Activated B cell treated with CpG ODN at 0.5 μM for 24 hours (primary cell): Measurements from ENCODE around the gene IL36RN. TPM values are rescaled to one million over a fixed set of nuclear protein-coding genes. Genes with fewer than 3 reads are reported as not detected.

Experiments
- ATAC-seq: fragments of 200-7000 bp; cut with Tn5 transposase; one replicate; pipeline ENCODE4 v1.10.0; 2021; ENCODE audit warnings: low read depth, mild to moderate bottlenecking, moderate library complexity
- CTCF ChIA-PET: fragments of 350-600 bp; sonication (Branson Sonifier 250); formaldehyde crosslinking; loops from one replicate; lab custom pipeline; 2021; ENCODE audit warnings: antibody characterized with exemption; lab: Charles Lee
- POLR2A ChIA-PET: fragments of 350-600 bp; sonication (Branson Sonifier 250); formaldehyde crosslinking; loops from one replicate; lab custom pipeline; 2021; ENCODE audit warnings: antibody characterized with exemption; lab: Charles Lee
- DNase-seq: peaks from one replicate; pipeline ENCODE4 v3.0.0; 2022
- H3K27ac Mint-ChIP-seq: one replicate; pipeline ENCODE4 v1.8.0; 2020; ENCODE audit warnings: mixed read lengths
- H3K27me3 Mint-ChIP-seq: one replicate; pipeline ENCODE4 v1.8.0; 2021; ENCODE audit warnings: mixed read lengths
- H3K36me3 Mint-ChIP-seq: one replicate; pipeline ENCODE4 v1.8.0; 2021; ENCODE audit warnings: low read depth, mixed read lengths
- H3K4me1 Mint-ChIP-seq: one replicate; pipeline ENCODE4 v1.8.0; 2021; ENCODE audit warnings: mixed read lengths
- H3K4me3 Mint-ChIP-seq: one replicate; pipeline ENCODE4 v1.8.0; 2020; ENCODE audit warnings: mild to moderate bottlenecking, mixed read lengths
- H3K9me3 Mint-ChIP-seq: one replicate; pipeline ENCODE4 v1.8.0; 2020; ENCODE audit warnings: mixed read lengths
- CTCF ChIP-seq: fragments of 200-600 bp; IDR thresholded peaks from one replicate; pipeline ENCODE4 v1.8.0; 2022; ENCODE audit warnings: antibody characterized with exemption, mild to moderate bottlenecking
- intact Hi-C: fragments of 100-400 bp; cut with micrococcal nuclease; formaldehyde crosslinking; loops from one replicate; pipeline ENCODE4 v1.15.1; 2024
- total RNA-seq: library from RNA; stranded (reverse); gene quantifications from 2 replicates; pipeline ENCODE4 v1.2.3, GENCODE V29; 2022

IL36RN gene
- total RNA-seq, 1 donor from 2014 or later, result not detected

DNA sequence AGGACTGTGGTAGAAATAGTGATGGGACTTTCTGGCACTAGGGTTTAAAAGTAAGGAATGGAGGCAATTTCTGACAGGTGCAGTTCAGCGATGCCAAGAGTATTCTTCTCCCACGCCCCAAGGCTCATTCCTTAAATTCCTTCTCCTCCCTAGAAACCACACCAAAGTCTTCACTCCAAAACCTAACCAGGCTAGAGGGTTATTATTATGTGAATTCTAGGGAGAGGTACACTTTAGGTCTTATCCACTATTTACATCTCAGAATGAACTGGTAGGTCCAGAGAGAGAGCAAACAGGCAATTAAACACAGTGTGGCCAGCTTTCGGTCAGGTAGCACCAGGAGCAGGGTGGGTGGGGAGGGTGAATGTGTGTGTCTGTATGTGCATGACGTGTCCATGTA, 20.1 kb downstream of the IL36RN start:
- TF ChIP-seq CTCF, result no peak
- ATAC-seq, result no peak
- Mint-ChIP-seq H3K36me3 (no peaks in the 10 kb centered on the region), H3K27ac (no peak overlapping the region), H3K9me3 (no peaks in the 10 kb centered on the region), H3K4me3 (no peak overlapping the region), H3K4me1 (no peaks in the 10 kb centered on the region), H3K27me3 (peaks cover 24% of the 10 kb centered on the region)
- POLR2A ChIA-PET, result no interaction called here
- no peak for DNase-seq
- CTCF ChIA-PET, result interaction anchor here (1.2 to 3.2 kb wide), 6 partner anchors 9 to 169 kb away, joined by 3 to 32 read pairs (median 5); no protein-coding TSS in a partner anchor
- intact Hi-C loops, result no loop called here

GRCh38 chr2:113080134-113080533, 21.1 kb downstream of the IL36RN start:
- ChIA-PET CTCF (interaction anchor here (0.6 to 6.5 kb wide), 17 partner anchors 8 to 310 kb away, joined by 3 to 71 read pairs (median 4); no protein-coding TSS in a partner anchor), POLR2A (no interaction called here)
- ATAC-seq (peak; percentile 82), DNase-seq (peak; percentile 31)
- intact Hi-C loops, result loop anchor here (1.0 to 5.0 kb wide), 4 partner anchors 42 to 290 kb away; no protein-coding TSS in a partner anchor
- peaks cover 24% of the 10 kb centered on the region for H3K27me3 Mint-ChIP-seq
- H3K27ac Mint-ChIP-seq, result no peak overlapping the region
- H3K9me3 Mint-ChIP-seq, result no peaks in the 10 kb centered on the region
- no peaks in the 10 kb centered on the region for H3K4me1 Mint-ChIP-seq
- H3K4me3 Mint-ChIP-seq, result no peak overlapping the region
- no peaks in the 10 kb centered on the region for H3K36me3 Mint-ChIP-seq
- TF ChIP-seq CTCF, result peak; percentile 23

GRCh38 chr2:113081488-113082210, 22.7 kb downstream of the IL36RN start:
- no peaks in the 10 kb centered on the region for H3K36me3 Mint-ChIP-seq
- ATAC-seq (no peak), DNase-seq (no peak)
- H3K4me1 Mint-ChIP-seq, result no peaks in the 10 kb centered on the region
- no peak overlapping the region for H3K4me3 Mint-ChIP-seq
- no peaks in the 10 kb centered on the region for H3K9me3 Mint-ChIP-seq
- CTCF ChIA-PET, result interaction anchor here (3.2 to 6.5 kb wide), 2 partner anchors 56 to 118 kb away, joined by 32 to 71 read pairs; no protein-coding TSS in a partner anchor
- H3K27me3 Mint-ChIP-seq, result peaks cover 20% of the 10 kb centered on the region
- no peak for TF ChIP-seq CTCF
- intact Hi-C loops, result loop anchor here (5.0 kb wide), 1 partner anchor 41 kb away; no protein-coding TSS in a partner anchor
- POLR2A ChIA-PET, result no interaction called here
- no peak overlapping the region for H3K27ac Mint-ChIP-seq

GRCh38 chr2:113083296-113083695, 24.3 kb downstream of the IL36RN start:
- H3K4me1 Mint-ChIP-seq, result no peaks in the 10 kb centered on the region

More at GRCh38 chr2:113083296-113083695, 24.3 kb downstream of the IL36RN start:
- H3K27ac Mint-ChIP-seq, result no peak overlapping the region
- H3K9me3 Mint-ChIP-seq, result no peaks in the 10 kb centered on the region
- no peak for TF ChIP-seq CTCF
- no peaks in the 10 kb centered on the region for H3K36me3 Mint-ChIP-seq
- ATAC-seq, result peak; percentile 14
- DNase-seq, result no peak
- H3K4me3 Mint-ChIP-seq, result no peak overlapping the region
- ChIA-PET POLR2A (no interaction called here), CTCF (interaction anchor here (1.5 to 6.5 kb wide), 2 partner anchors 55 to 116 kb away, joined by 5 to 71 read pairs; no protein-coding TSS in a partner anchor)
- intact Hi-C loops, result loop anchor here (5.0 kb wide), 1 partner anchor 39 kb away; no protein-coding TSS in a partner anchor
- peaks cover 10% of the 10 kb centered on the region for H3K27me3 Mint-ChIP-seq
